GM23338 (cell line): Measurements from ENCODE around the gene MYH6.

ENCODE experiments used
- CTCF ChIP-seq, 2 experiments: fragments of 200-600 bp in 1 of 2; sonication (generic) in 1 of 2; conservative IDR thresholded peaks; 2 replicates each; pipeline versions ENCODE4 v1.5.1 to v1.6.1; 2016 to 2017; ENCODE audit warnings: antibody characterized with exemption in 2 of 2, low read depth in 2 of 2, mild to moderate bottlenecking in 2 of 2, moderate library complexity in 1 of 2
- ETS1 ChIP-seq: IDR thresholded peaks from 2 replicates; pipeline ENCODE4 v1.6.1; 2016; ENCODE audit warnings: antibody characterized with exemption
- EZH2 ChIP-seq: fragments of 200-600 bp; sonication (generic); IDR thresholded peaks from one replicate; pipeline ENCODE4 v1.8.0; 2017; ENCODE audit warnings: antibody characterized with exemption, mild to moderate bottlenecking, low read depth; ENCODE audit not compliant: unreplicated experiment
- POLR2AphosphoS5 ChIP-seq: IDR thresholded peaks from 2 replicates; pipeline ENCODE4 v1.6.1; 2016; ENCODE audit warnings: antibody characterized with exemption, low read depth
- REST ChIP-seq: IDR thresholded peaks from one replicate; pipeline ENCODE4 v1.6.1; 2018; ENCODE audit warnings: antibody characterized with exemption; ENCODE audit not compliant: unreplicated experiment
- STAT1 ChIP-seq: IDR thresholded peaks from one replicate; pipeline ENCODE4 v1.6.1; 2016; ENCODE audit warnings: antibody characterized with exemption; ENCODE audit not compliant: unreplicated experiment

- TF ChIP-seq CTCF (conservative IDR thresholded peaks at IDR 0.05; ENCODE audit: low read depth in 2 of 2) (no peak), REST (no peak), STAT1 (no peak), EZH2 (no peak), POLR2AphosphoS5 (no peak), ETS1 (no peak)
These were observed 42.3 kb upstream of the MYH6 start for GRCh38 chr14:23450379-23450778.
